Ishikawa (cell line): ENCODE measurements around the gene VN1R4.

Experiments used
- CEBPB ChIP-seq: IDR thresholded peaks from 2 replicates; pipeline ENCODE4 v1.6.1; 2012
- CREB1 ChIP-seq: IDR thresholded peaks from 2 replicates; pipeline ENCODE4 v1.6.1; 2012; ENCODE audit warnings: low read depth
- EGR1 ChIP-seq: IDR thresholded peaks from 2 replicates; pipeline ENCODE4 v1.6.1; 2012
- EP300 ChIP-seq: IDR thresholded peaks from 2 replicates; pipeline ENCODE4 v1.6.1; 2012; ENCODE audit warnings: borderline replicate concordance
- FOXM1 ChIP-seq: IDR thresholded peaks from 2 replicates; pipeline ENCODE4 v1.6.1; 2012; ENCODE audit warnings: low read depth, borderline replicate concordance
- MAX ChIP-seq: IDR thresholded peaks from 2 replicates; pipeline ENCODE4 v1.6.1; 2012
- RAD21 ChIP-seq: IDR thresholded peaks from 2 replicates; pipeline ENCODE4 v1.6.1; 2012; ENCODE audit warnings: low read depth
- TCF12 ChIP-seq: IDR thresholded peaks from 2 replicates; pipeline ENCODE4 v1.6.1; 2012; ENCODE audit warnings: low read depth
- YY1 ChIP-seq: IDR thresholded peaks from 2 replicates; pipeline ENCODE4 v1.6.1; 2012; ENCODE audit warnings: low read depth
- ZBTB7A ChIP-seq: IDR thresholded peaks from 2 replicates; pipeline ENCODE4 v1.6.1; 2012; ENCODE audit warnings: low read depth
- TF ChIP-seq, protein P1 (sequence below): IDR thresholded peaks from 2 replicates; pipeline ENCODE4 v1.6.1; 2012; ENCODE audit warnings: low read depth, mild to moderate bottlenecking

- TF ChIP-seq EGR1 (no peak), EP300 (no peak), CREB1 (no peak), CEBPB (no peak), ZBTB7A (no peak), YY1 (no peak), TCF12 (no peak), RAD21 (no peak), FOXM1 (no peak), MAX (no peak)
- TF ChIP-seq, protein P1, sequence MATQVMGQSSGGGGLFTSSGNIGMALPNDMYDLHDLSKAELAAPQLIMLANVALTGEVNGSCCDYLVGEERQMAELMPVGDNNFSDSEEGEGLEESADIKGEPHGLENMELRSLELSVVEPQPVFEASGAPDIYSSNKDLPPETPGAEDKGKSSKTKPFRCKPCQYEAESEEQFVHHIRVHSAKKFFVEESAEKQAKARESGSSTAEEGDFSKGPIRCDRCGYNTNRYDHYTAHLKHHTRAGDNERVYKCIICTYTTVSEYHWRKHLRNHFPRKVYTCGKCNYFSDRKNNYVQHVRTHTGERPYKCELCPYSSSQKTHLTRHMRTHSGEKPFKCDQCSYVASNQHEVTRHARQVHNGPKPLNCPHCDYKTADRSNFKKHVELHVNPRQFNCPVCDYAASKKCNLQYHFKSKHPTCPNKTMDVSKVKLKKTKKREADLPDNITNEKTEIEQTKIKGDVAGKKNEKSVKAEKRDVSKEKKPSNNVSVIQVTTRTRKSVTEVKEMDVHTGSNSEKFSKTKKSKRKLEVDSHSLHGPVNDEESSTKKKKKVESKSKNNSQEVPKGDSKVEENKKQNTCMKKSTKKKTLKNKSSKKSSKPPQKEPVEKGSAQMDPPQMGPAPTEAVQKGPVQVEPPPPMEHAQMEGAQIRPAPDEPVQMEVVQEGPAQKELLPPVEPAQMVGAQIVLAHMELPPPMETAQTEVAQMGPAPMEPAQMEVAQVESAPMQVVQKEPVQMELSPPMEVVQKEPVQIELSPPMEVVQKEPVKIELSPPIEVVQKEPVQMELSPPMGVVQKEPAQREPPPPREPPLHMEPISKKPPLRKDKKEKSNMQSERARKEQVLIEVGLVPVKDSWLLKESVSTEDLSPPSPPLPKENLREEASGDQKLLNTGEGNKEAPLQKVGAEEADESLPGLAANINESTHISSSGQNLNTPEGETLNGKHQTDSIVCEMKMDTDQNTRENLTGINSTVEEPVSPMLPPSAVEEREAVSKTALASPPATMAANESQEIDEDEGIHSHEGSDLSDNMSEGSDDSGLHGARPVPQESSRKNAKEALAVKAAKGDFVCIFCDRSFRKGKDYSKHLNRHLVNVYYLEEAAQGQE, result no peak
These were observed 4.5 kb upstream of the VN1R4 start for GRCh38 chr19:53272044-53272443.
